Heart right ventricle (tissue), 16 donors: ENCODE results near the gene AP2A2. TPM values are rescaled to one million over a fixed set of nuclear protein-coding genes. Genes with fewer than 3 reads are reported as not detected.

Experiments used
- ATAC-seq, 8 donors: fragments of 200-7000 bp; cut with Tn5 transposase; one replicate each; pipeline ENCODE4 v1.9.1; 2020; ENCODE audit warnings: mild to moderate bottlenecking in 8 of 8, moderate library complexity in 8 of 8, moderate number of reproducible peaks in 1 of 8
- DNase-seq, 2 donors: peaks; one replicate each; pipeline ENCODE4 v3.0.0-alpha.2; 2020
- H3K27ac ChIP-seq, 10 donors: fragments of 200-600 bp; sonication (generic) in 2 of 10; one replicate each; pipeline versions ENCODE4 v1.5.0 to v1.8.0; 2020 to 2022; ENCODE audit warnings: mild to moderate bottlenecking in 3 of 10
- H3K27me3 ChIP-seq, 7 donors: fragments of 200-600 bp; one replicate each; pipeline ENCODE4 v1.8.0; 2021 to 2022; ENCODE audit warnings: mild to moderate bottlenecking in 2 of 7
- H3K36me3 ChIP-seq, 9 donors: fragments of 200-600 bp; sonication (generic) in 1 of 9; one replicate each; pipeline versions ENCODE4 v1.5.0 to v1.8.0; 2020 to 2022; ENCODE audit warnings: mild to moderate bottlenecking in 2 of 9
- H3K4me1 ChIP-seq, 9 donors: fragments of 200-600 bp; sonication (generic) in 1 of 9; one replicate each; pipeline versions ENCODE4 v1.5.0 to v1.8.0; 2020 to 2022; ENCODE audit warnings: mild to moderate bottlenecking in 4 of 9
- H3K4me3 ChIP-seq, 10 donors: fragments of 200-600 bp; sonication (generic) in 2 of 10; one replicate each; pipeline versions ENCODE4 v1.5.0 to v1.8.0; 2020 to 2022; ENCODE audit warnings: mild to moderate bottlenecking in 7 of 10, moderate library complexity in 2 of 10
- H3K9me3 ChIP-seq, 11 donors: fragments of 200-600 bp in 10 of 11; sonication (generic) in 2 of 11; one replicate each; pipeline versions ENCODE4 v1.5.0 to v1.8.0; 2013 to 2022; ENCODE audit warnings: mild to moderate bottlenecking in 2 of 11, control low read depth in 1 of 11, moderate library complexity in 1 of 11
- WGBS, 2 donors: extraction: QIAGEN DNeasy Blood & Tissue Kit; methylation state at CpG; one replicate each; pipeline ENCODE4 v1.1.7; 2013; ENCODE audit warnings: inconsistent platforms in 1 of 2; 5-methylcytosine and 5-hydroxymethylcytosine counted together
- intact Hi-C, 10 donors: fragments of 100-400 bp; cut with DNase I; formaldehyde crosslinking; loops; one replicate each; pipeline versions ENCODE4 v1.11.1 to v1.14.2; 2022
- polyA plus RNA-seq, 2 donors: library from polyadenylated mRNA; stranded (reverse); fragments of 200-250 nt; gene quantifications; one replicate each; pipeline ENCODE4 v1.2.3, GENCODE V29; 2013
- total RNA-seq, 10 donors: library from RNA; stranded (reverse); fragmentation: NEBNext Ultra II Directional in 3 of 10; extraction: Animal tissue kit (Norgen Biotek cat#: 25700) in 3 of 10; gene quantifications; one replicate each; pipeline versions ENCODE4 v1.2.1 to v1.2.4, GENCODE V29; 2021 to 2023
- TF ChIP-seq, protein P1 (sequence below), 9 donors: fragments of 200-600 bp; sonication (generic) in 2 of 9; IDR thresholded peaks; one replicate each; pipeline versions ENCODE4 v1.5.0 to v1.8.0; 2021 to 2022; ENCODE audit warnings: antibody characterized with exemption in 9 of 9, mild to moderate bottlenecking in 5 of 9, moderate library complexity in 1 of 9
- donor health status: Arrhythmogenic right ventricular cardiomyopathy.
- donor health status: ischemic (EF 13 %, LVEDD 7.1; RV severe dilation, severe dysfunction).
- donor health status: healthy with polysubstance abuse.
- donor health status: DM: no; HTN: yes; CAD: no.
- donor health status: DM: no; HTN: no; CAD: no.
- donor health status: ischemic (EF 25% LVEDD 6.9; RV normal size, moderate dysfunction).
- donor health status: ischemic (EF 25% LVEDD 5.7; RV mildly dilated, moderate dysfunction).
- donor health status: healthy.
- donor health status: DM: yes; HTN: yes; CAD: no.
- donor health status: Ischemic cardiomyopathy.
- donor health status: ischemic (EF 35%, LVEDD 5.7; RV mildly dilated, moderate dysfunction).
- donor health status: nonischemic (EF 11% LVEDD 7.7; RV severe dilation, severe dysfunction).
- donor health status: DM: yes; HTN: yes; CAD: no.
- donor health status: PGD.
- donor health status: ischemic (EF 29% LVEDD 5.4; RV normal size, mild dysfunction).
- donor health status: nonischemic (EF 23%, LVEDD 6.1; RV moderate dilation, normal function).

AP2A2 gene
- total and polyA plus RNA-seq, 12 donors, result 24.3 to 58.4 (median 37.4) TPM

DNA sequence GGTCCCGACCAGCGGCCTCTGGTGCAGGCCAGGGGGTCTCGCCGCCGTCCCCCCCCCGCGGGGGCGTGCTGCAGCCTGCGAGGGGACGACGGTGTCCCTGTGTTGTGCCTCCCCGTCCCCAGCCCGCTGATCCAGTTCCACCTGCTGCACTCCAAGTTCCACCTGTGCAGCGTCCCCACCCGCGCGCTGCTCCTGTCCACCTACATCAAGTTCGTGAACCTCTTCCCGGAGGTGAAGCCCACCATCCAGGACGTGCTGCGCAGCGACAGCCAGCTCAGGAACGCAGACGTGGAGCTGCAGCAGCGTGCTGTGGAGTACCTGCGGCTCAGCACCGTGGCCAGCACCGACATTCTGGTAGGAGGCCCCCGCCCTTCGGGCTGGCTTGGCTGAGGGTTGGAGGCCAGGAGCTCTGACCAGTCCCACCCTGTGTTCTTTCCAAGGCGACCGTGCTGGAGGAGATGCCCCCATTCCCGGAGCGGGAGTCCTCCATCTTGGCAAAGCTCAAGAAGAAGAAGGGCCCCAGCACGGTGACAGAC is 68.0 kb downstream of the AP2A2 start:
- Histone ChIP-seq H3K27ac (no peak overlapping the region), H3K27me3 (no peaks in the 10 kb centered on the region), H3K4me1 (peaks cover 0 to 4% (median 0%) of the 10 kb centered on the region in 9 donors), H3K4me3 (no peak overlapping the region), H3K9me3 (no peaks in the 10 kb centered on the region), H3K36me3 (peaks cover 0 to 92% (median 42%) of the 10 kb centered on the region in 9 donors)
- DNase-seq (no peak), ATAC-seq (no peak)
- 91 to 95% methylated on average over 34 to 35 of the region's 35 CpGs for WGBS, 2 donors
- intact Hi-C loops, result no loop called here
- TF ChIP-seq, protein P1, sequence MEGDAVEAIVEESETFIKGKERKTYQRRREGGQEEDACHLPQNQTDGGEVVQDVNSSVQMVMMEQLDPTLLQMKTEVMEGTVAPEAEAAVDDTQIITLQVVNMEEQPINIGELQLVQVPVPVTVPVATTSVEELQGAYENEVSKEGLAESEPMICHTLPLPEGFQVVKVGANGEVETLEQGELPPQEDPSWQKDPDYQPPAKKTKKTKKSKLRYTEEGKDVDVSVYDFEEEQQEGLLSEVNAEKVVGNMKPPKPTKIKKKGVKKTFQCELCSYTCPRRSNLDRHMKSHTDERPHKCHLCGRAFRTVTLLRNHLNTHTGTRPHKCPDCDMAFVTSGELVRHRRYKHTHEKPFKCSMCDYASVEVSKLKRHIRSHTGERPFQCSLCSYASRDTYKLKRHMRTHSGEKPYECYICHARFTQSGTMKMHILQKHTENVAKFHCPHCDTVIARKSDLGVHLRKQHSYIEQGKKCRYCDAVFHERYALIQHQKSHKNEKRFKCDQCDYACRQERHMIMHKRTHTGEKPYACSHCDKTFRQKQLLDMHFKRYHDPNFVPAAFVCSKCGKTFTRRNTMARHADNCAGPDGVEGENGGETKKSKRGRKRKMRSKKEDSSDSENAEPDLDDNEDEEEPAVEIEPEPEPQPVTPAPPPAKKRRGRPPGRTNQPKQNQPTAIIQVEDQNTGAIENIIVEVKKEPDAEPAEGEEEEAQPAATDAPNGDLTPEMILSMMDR (IDR thresholded peaks at IDR 0.05), result no peak

DNA sequence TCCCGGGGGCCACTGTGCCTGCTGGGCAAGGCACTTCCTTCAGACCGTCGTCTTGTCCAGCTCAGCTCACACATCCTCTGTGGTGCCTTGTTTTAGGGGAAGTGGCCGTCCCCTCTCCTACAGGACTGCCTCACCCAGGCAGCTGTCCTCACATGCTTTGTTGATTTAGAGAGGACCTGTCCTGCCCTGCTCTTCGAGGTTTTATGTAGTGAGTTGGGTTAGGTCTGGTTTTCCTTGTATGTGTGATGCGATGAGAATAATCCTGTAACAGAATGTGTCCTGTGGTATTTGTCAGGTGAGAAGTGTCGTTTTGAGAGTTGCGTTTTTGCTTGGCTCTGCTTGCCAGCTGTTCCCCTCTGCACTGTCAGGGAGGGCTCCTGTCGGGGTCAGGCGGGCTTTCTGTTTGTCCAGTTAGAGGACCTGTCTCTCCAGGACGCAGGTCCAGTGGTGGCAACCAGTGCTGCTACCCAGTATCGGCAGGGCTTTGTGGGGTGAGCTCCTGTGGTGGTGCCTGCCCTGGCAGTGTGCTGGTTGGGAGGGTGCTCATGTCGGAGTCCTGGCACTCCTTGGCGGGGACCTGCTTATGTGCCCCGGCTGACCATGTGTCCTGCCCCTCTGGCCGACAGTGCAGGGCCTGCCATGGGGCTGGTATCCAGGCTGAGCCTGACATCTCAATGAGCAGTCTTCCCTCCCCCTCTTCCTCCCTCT is 69.5 kb downstream of the AP2A2 start:
- ATAC-seq (no peak), DNase-seq (no peak)
- peaks cover 0 to 4% (median 0%) of the 10 kb centered on the region in 9 donors for H3K4me1 ChIP-seq
- WGBS, 2 donors, result 86 to 91% methylated on average over 16 of the region's 16 CpGs
- H3K36me3 ChIP-seq, result peaks cover 0 to 92% (median 28%) of the 10 kb centered on the region in 9 donors
- no peaks in the 10 kb centered on the region for H3K27me3 ChIP-seq
- intact Hi-C loops, result no loop called here
- no peak overlapping the region for H3K4me3 ChIP-seq
- H3K9me3 ChIP-seq, result no peaks in the 10 kb centered on the region
- TF ChIP-seq, protein P1 (IDR thresholded peaks at IDR 0.05), result no peak
- H3K27ac ChIP-seq, result peak overlapping the region in 1 of 10 donors; percentile 39

DNA sequence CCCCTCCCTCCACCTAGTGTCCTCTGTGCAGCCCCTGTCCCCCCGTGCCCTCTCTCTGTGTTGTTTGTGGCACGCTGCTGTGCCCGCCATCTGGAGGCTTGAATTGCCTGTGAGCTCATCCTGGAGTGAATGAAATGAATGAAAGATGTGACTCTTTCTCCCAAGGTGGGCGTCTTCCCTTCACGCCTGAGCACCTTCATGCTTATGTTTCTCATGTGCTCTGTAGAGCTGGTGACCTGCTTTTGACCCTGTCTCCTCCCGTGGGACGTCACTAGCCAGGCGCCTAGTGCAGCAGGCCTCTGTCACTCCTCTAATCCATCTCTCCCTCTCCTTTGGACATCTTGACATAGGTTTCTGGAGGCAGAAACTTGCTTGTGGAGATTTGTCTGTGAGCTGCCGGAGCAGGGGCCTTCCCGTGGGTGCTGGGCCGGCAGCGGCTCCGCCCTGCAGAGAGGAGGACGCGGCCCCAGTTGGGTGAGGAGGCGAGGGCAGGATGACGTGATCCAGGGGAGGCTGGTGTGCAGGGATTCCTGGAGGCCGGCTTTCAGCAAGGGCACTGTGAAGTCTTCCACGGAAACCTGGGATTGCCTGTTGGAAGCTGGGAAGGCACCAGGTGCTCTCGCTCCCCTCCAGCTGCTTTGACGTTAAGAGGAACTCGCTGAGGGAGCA is 70.2 kb downstream of the AP2A2 start:
- ATAC-seq (no peak), DNase-seq (no peak)
- H3K36me3 ChIP-seq, result peaks cover 0 to 96% (median 34%) of the 10 kb centered on the region in 9 donors
- TF ChIP-seq, protein P1 (IDR thresholded peaks at IDR 0.05), result no peak
- H3K9me3 ChIP-seq, result no peaks in the 10 kb centered on the region
- H3K4me3 ChIP-seq, result no peak overlapping the region
- H3K27me3 ChIP-seq, result no peaks in the 10 kb centered on the region
- H3K27ac ChIP-seq, result peak overlapping the region in 2 of 10 donors; percentile 29 to 39
- intact Hi-C loops, result no loop called here
- H3K4me1 ChIP-seq, result peaks cover 0 to 4% (median 0%) of the 10 kb centered on the region in 9 donors
- WGBS, 2 donors, result 69 to 72% methylated on average over 22 of the region's 22 CpGs

- intact Hi-C loops, result no loop called here
- ATAC-seq (peak in 1 of 8 donors; percentile 17), DNase-seq (no peak)
- Histone ChIP-seq H3K4me1 (peaks cover 0 to 4% (median 0%) of the 10 kb centered on the region in 9 donors), H3K27ac (no peak overlapping the region), H3K36me3 (peaks cover 0 to 98% (median 42%) of the 10 kb centered on the region in 9 donors), H3K9me3 (no peaks in the 10 kb centered on the region), H3K27me3 (no peaks in the 10 kb centered on the region), H3K4me3 (no peak overlapping the region)
- TF ChIP-seq, protein P1 (IDR thresholded peaks at IDR 0.05), result no peak
- 94 to 95% methylated on average over 10 of the region's 10 CpGs for WGBS, 2 donors
Measured at GRCh38 chr11:996681-997080, 71.0 kb downstream of the AP2A2 start.
